PFSK-1 (cell line): ENCODE measurements around the gene CASP2.

Source experiments
- FOXP2 ChIP-seq: optimal IDR thresholded peaks from 2 replicates; pipeline ENCODE3; 2011; ENCODE audit warnings: borderline replicate concordance, control low read depth, inconsistent platforms; ENCODE audit not compliant: insufficient read depth; ENCODE audit errors: extremely low read length, extremely low read depth
- POLR2AphosphoS5 ChIP-seq: IDR thresholded peaks from 2 replicates; pipeline ENCODE4 v1.6.1; 2012; ENCODE audit warnings: low read depth, mild to moderate bottlenecking, control low read depth, low read length, moderate library complexity
- SIN3A ChIP-seq: IDR thresholded peaks from 2 replicates; pipeline ENCODE4 v1.6.1; 2012; ENCODE audit warnings: mild to moderate bottlenecking, low read length, moderate library complexity, borderline replicate concordance; ENCODE audit not compliant: insufficient read depth
- TAF1 ChIP-seq: IDR thresholded peaks from 2 replicates; pipeline ENCODE4 v1.6.1; 2012; ENCODE audit warnings: low read length, control low read depth, borderline replicate concordance; ENCODE audit not compliant: insufficient read depth
- TF ChIP-seq, protein P1 (sequence below), 2 experiments: IDR thresholded peaks; 2 replicates each; pipeline versions ENCODE4 v1.6.1 to v1.8.0; 2011 to 2012; ENCODE audit warnings: low read depth in 2 of 2, low read length in 2 of 2, control low read depth in 1 of 2, inconsistent platforms in 1 of 2, mild to moderate bottlenecking in 1 of 2, moderate library complexity in 1 of 2; ENCODE audit not compliant: insufficient read depth in 1 of 2

DNA sequence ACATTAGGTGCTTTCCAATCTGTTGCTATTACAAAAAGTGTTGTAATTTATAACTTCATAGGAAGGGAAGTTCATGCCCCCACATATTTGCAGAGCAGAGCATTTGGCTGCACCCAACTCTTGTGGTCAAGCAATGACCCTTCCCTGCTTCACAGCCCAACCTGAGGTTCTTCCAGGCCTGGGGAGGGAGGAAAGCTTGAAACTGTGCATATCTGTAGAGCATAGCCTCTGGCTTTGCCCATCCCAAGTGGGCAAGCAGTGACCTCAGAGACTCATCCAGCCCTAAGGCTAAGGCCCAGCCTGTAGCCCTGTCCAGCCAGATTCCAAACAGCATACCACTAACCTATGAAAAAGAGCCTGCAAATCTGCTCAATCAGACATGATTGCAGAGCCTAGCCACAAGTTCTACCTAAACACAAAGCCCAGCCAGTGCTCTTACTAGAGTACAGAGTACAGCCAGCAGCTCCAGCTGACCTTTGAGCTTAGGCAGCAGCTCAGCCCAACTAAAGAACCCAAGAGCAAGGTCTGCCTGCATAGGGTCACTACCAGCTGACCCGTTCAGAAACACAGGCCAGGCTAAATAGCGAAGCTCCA, 39.3 kb upstream of the CASP2 start:
- TF ChIP-seq SIN3A (no peak), POLR2AphosphoS5 (no peak), FOXP2 (no peak), TAF1 (no peak)
- TF ChIP-seq, protein P1, sequence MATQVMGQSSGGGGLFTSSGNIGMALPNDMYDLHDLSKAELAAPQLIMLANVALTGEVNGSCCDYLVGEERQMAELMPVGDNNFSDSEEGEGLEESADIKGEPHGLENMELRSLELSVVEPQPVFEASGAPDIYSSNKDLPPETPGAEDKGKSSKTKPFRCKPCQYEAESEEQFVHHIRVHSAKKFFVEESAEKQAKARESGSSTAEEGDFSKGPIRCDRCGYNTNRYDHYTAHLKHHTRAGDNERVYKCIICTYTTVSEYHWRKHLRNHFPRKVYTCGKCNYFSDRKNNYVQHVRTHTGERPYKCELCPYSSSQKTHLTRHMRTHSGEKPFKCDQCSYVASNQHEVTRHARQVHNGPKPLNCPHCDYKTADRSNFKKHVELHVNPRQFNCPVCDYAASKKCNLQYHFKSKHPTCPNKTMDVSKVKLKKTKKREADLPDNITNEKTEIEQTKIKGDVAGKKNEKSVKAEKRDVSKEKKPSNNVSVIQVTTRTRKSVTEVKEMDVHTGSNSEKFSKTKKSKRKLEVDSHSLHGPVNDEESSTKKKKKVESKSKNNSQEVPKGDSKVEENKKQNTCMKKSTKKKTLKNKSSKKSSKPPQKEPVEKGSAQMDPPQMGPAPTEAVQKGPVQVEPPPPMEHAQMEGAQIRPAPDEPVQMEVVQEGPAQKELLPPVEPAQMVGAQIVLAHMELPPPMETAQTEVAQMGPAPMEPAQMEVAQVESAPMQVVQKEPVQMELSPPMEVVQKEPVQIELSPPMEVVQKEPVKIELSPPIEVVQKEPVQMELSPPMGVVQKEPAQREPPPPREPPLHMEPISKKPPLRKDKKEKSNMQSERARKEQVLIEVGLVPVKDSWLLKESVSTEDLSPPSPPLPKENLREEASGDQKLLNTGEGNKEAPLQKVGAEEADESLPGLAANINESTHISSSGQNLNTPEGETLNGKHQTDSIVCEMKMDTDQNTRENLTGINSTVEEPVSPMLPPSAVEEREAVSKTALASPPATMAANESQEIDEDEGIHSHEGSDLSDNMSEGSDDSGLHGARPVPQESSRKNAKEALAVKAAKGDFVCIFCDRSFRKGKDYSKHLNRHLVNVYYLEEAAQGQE (IDR thresholded peaks at IDR 0.05; ENCODE audit: insufficient read depth in 1 of 2, low read depth in 2 of 2, low read length in 2 of 2): no peak
